K562 (cell line): ENCODE measurements around the gene LST1. TPM values are rescaled to one million over a fixed set of nuclear protein-coding genes. Genes with fewer than 3 reads are reported as not detected.

Experiments used
- ARID1B ChIP-seq: fragments of 450-650 bp; IDR thresholded peaks from 2 replicates; pipeline ENCODE4 v1.6.1; 2016; ENCODE audit warnings: antibody characterized with exemption, mild to moderate bottlenecking, inconsistent platforms
- BRD4 ChIP-seq: fragments of 200-600 bp; sonication (generic); IDR thresholded peaks from 2 replicates; pipeline ENCODE4 v1.6.1; 2017; ENCODE audit warnings: inconsistent platforms
- CBFA2T3 ChIP-seq: fragments of 450-650 bp; IDR thresholded peaks from 2 replicates; pipeline ENCODE4 v1.6.1; 2017
- CCNT2 ChIP-seq: IDR thresholded peaks from 2 replicates; pipeline ENCODE4 v1.6.1; 2011; ENCODE audit warnings: borderline replicate concordance, low read depth, mild to moderate bottlenecking, moderate library complexity, mixed read lengths, low read length; ENCODE audit not compliant: insufficient read length; ENCODE audit errors: extremely low read depth
- EGR1 ChIP-seq: fragments of 450-650 bp; conservative IDR thresholded peaks from 2 replicates; pipeline ENCODE4 v1.6.1; 2017; ENCODE audit warnings: mild to moderate bottlenecking
- ELF2 ChIP-seq: fragments of 250-450 bp; sonication (Bioruptor Pico); IDR thresholded peaks from 2 replicates; pipeline ENCODE4 v1.5.0; 2021; ENCODE audit warnings: mild to moderate bottlenecking
- EP300 ChIP-seq: IDR thresholded peaks from 2 replicates; pipeline ENCODE4 v1.6.1; 2012; ENCODE audit warnings: low read length, improper control_type of control experiment
- EP400 ChIP-seq: fragments of 450-650 bp; IDR thresholded peaks from 2 replicates; pipeline ENCODE4 v1.6.1; 2017; ENCODE audit warnings: antibody characterized with exemption, mild to moderate bottlenecking, moderate library complexity
- GABPB1 ChIP-seq: sonication (generic); formaldehyde crosslinking; IDR thresholded peaks from 2 replicates; pipeline ENCODE4 v1.8.0; 2022; ENCODE audit warnings: mild to moderate bottlenecking, missing genetic modification reagents
- KLF6 ChIP-seq: fragments of 250-450 bp; sonication (Bioruptor Pico); IDR thresholded peaks from 2 replicates; pipeline ENCODE4 v1.4.0; 2020; ENCODE audit warnings: mild to moderate bottlenecking, moderate library complexity, borderline replicate concordance
- POLR2A ChIP-seq: fragments of 450-650 bp; conservative IDR thresholded peaks from 2 replicates; pipeline ENCODE4 v1.6.1; 2016
- POLR2B ChIP-seq: fragments of 450-650 bp; IDR thresholded peaks from 2 replicates; pipeline ENCODE4 v1.6.1; 2018; ENCODE audit warnings: low read depth; ENCODE audit not compliant: partially characterized antibody
- RBM17 ChIP-seq: fragments of 200-400 bp; formaldehyde crosslinking; IDR thresholded peaks from 2 replicates; pipeline ENCODE4 v1.6.1; 2017; ENCODE audit warnings: low read depth, mild to moderate bottlenecking, low read length, borderline replicate concordance
- RBM22 ChIP-seq: fragments of 200-400 bp; formaldehyde crosslinking; IDR thresholded peaks from 2 replicates; pipeline ENCODE4 v1.6.1; 2018; ENCODE audit warnings: low read length, low read depth; ENCODE audit not compliant: poor library complexity, severe bottlenecking
- RCOR1 ChIP-seq, 2 experiments: IDR thresholded peaks; 2 replicates each; pipeline ENCODE4 v1.6.1; 2012; ENCODE audit warnings: low read depth in 2 of 2, low read length in 2 of 2, borderline replicate concordance in 1 of 2, improper control_type of control experiment in 1 of 2
- RHOXF2B ChIP-seq: fragments of 250-450 bp; sonication (Bioruptor Pico); conservative IDR thresholded peaks from 2 replicates; pipeline ENCODE4 v1.5.1; 2021
- SFPQ ChIP-seq: fragments of 200-400 bp; formaldehyde crosslinking; IDR thresholded peaks from 2 replicates; pipeline ENCODE4 v1.6.1; 2017; ENCODE audit warnings: mild to moderate bottlenecking, low read depth, low read length, moderate library complexity
- SMAD3 ChIP-seq: fragments of 450-650 bp; formaldehyde crosslinking; conservative IDR thresholded peaks from 2 replicates; pipeline ENCODE4 v1.4.0; 2020; ENCODE audit warnings: mild to moderate bottlenecking
- SMAD4 ChIP-seq: fragments of 250-450 bp; sonication (Bioruptor Pico); conservative IDR thresholded peaks from 2 replicates; pipeline ENCODE4 v1.8.0; 2021; ENCODE audit warnings: inconsistent platforms, mild to moderate bottlenecking, moderate library complexity
- U2AF1 ChIP-seq: fragments of 200-400 bp; formaldehyde crosslinking; optimal IDR thresholded peaks from 2 replicates; pipeline ENCODE3; 2017; ENCODE audit warnings: mild to moderate bottlenecking, low read depth, low read length, moderate library complexity
- ZBED1 ChIP-seq: IDR thresholded peaks from 2 replicates; pipeline ENCODE4 v1.6.1; 2014
- ZBTB17 ChIP-seq: fragments of 450-650 bp; formaldehyde crosslinking; IDR thresholded peaks from 2 replicates; pipeline ENCODE4 v1.4.0; 2020; ENCODE audit warnings: mild to moderate bottlenecking
- ZC3H4 ChIP-seq: sonication (generic); formaldehyde crosslinking; IDR thresholded peaks from 2 replicates; pipeline ENCODE4 v1.9.0; 2021; ENCODE audit warnings: missing genetic modification reagents, borderline replicate concordance
- ZNF253 ChIP-seq: fragments of 250-450 bp; sonication (Bioruptor Pico); conservative IDR thresholded peaks from 2 replicates; pipeline ENCODE4 v1.6.1; 2021; ENCODE audit warnings: mild to moderate bottlenecking
- ZNF740 ChIP-seq, 3 experiments: fragments of 200-800 bp in 1 of 3; sonication (Bioruptor generic) in 1 of 3; sonication (generic) in 1 of 3; formaldehyde crosslinking in 1 of 3; IDR thresholded peaks; 2 replicates each; pipeline versions ENCODE4 v1.6.1 to v1.8.0; 2016 to 2022; ENCODE audit warnings: mild to moderate bottlenecking in 2 of 3, missing compliant biosample characterization in 2 of 3, missing genetic modification characterization in 2 of 3, missing genetic modification reagents in 1 of 3
- ZNF830 ChIP-seq: fragments of 250-450 bp; sonication (Bioruptor Pico); IDR thresholded peaks from 2 replicates; pipeline ENCODE4 v1.5.0; 2021; ENCODE audit warnings: mild to moderate bottlenecking
- polyA plus RNA-seq, 8 experiments: library from polyadenylated mRNA; depleted of rRNA in 4 of 8; stranded (reverse) in 5 of 8; unstranded in 3 of 8; fragments of >200 nt; fragmentation: Nextera tagmentation in 2 of 8; fragmentation: Illumina TruSeq in 1 of 8; extraction: Ambion mirVana in 2 of 8; extraction: Trizol in 1 of 8; gene quantifications; 2 replicates each; pipeline versions ENCODE4 v1.2.1 to v1.2.3, GENCODE V29; 2011 to 2014; ENCODE audit warnings: inconsistent platforms in 1 of 8, missing spikeins in 1 of 8
- total RNA-seq, 7 experiments: library from RNA; depleted of rRNA in 6 of 7; stranded (reverse); fragments of >200 nt in 6 of 7; fragmentation: Illumina TruSeq in 2 of 7; extraction: Trizol in 2 of 7; gene quantifications; 2 replicates each; pipeline versions ENCODE4 v1.2.1 to v1.2.3, GENCODE V29; 2011 to 2021; ENCODE audit warnings: low replicate concordance in 1 of 7
- TF ChIP-seq, protein P1 (sequence below): sonication (generic); formaldehyde crosslinking; IDR thresholded peaks from 2 replicates; pipeline ENCODE4 v1.8.0; 2022; ENCODE audit warnings: mild to moderate bottlenecking, missing genetic modification reagents

Gene LST1
- total and polyA plus RNA-seq, 9 of the 15 experiments (the other 6 are each of a cell fraction or from before 2014, with no cell fraction given) = 0.82 to 7.8 (median 1.7) TPM

DNA sequence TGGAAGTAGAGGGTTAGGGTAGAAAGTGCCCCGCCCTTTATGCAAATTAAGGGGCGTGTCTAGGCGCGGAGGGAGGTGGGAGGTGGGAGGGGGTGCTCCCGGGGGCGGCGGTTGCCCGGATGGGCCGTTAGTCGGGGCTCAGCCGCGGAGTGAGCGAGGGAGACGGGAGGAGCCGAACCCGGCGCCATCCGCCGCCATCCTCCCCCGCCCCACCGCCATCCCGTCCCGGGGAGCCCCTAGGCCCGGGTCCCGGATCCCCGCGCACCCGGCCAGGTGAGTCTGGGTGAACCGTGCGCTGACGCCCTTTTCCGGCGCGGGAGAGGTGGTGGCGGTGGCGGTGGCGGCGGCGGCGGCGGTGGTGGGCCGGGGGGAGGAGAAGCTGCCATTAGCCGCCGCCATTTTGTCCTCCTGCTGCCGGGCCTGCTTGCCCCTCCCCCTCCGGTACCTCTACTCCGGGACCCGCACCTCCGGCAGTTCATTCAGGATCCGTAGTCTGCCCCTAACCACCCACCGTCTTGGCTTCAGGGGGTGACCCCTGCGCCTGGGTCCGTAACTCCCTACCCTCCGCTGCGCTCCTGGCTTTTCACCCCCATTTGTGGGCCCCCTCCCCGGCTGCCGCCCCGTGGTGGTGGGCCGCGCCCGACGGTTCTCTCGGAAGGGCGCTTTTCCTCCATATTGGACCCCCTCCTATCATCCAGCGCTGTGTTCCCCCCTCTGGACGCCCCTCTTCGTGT lies 34.7 kb downstream of the LST1 start, which contains the start of gene PRRC2A (continued):
- peak; percentile 92 for TF ChIP-seq SMAD4 (CRISPR knock-in tag)
- TF ChIP-seq POLR2A = peak; percentile 83
- 0 out of 2 replicates have a peak, but pooled peaks have one; percentile 20 for TF ChIP-seq ELF2 (CRISPR knock-in tag)
- TF ChIP-seq, protein P1, sequence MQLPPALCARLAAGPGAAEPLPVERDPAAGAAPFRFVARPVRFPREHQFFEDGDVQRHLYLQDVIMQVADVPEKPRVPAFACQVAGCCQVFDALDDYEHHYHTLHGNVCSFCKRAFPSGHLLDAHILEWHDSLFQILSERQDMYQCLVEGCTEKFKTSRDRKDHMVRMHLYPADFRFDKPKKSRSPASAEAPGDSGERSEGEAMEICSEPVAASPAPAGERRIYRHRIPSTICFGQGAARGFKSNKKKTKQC (CRISPR knock-in tag) = peak; percentile 93; the same call in 1 of the 2 replicates
- TF ChIP-seq ZBTB17 (CRISPR knock-in tag) = peak; percentile 67; the same call in 1 of the 2 replicates
- peak; percentile 51; the same call in 1 of the 2 replicates for TF ChIP-seq ARID1B
- TF ChIP-seq CCNT2 = peak; percentile 11
- peak; percentile 33; the same call in 1 of the 2 replicates for TF ChIP-seq CBFA2T3
- TF ChIP-seq ZC3H4 (CRISPR knock-in tag) = no peak
- 0 out of 2 replicates have a peak, but pooled peaks have one; percentile 51 for TF ChIP-seq ZBED1
- TF ChIP-seq RBM22 = peak; percentile 83
- peak; percentile 99 for TF ChIP-seq BRD4
- no peak for TF ChIP-seq RHOXF2B (CRISPR knock-in tag)
- TF ChIP-seq SMAD3 (CRISPR knock-in tag) = peak; percentile 80
- TF ChIP-seq KLF6 (CRISPR knock-in tag) = peak; percentile 86; the same call in 1 of the 2 replicates
- TF ChIP-seq EGR1 = peak; percentile 72
- peak; percentile 81 for TF ChIP-seq GABPB1 (CRISPR knock-in tag)
- peak; percentile 76; the same call in 1 of the 2 replicates for TF ChIP-seq ZNF830 (CRISPR knock-in tag)
- TF ChIP-seq ZNF253 (CRISPR knock-in tag) = no peak
- TF ChIP-seq U2AF1 = peak; percentile 82
- TF ChIP-seq EP400 = peak; percentile 99
- peak; percentile 3; the same call in 1 of the 2 replicates for TF ChIP-seq EP300
- TF ChIP-seq RBM17 = no peak
- no peak for TF ChIP-seq RCOR1 (IDR thresholded peaks at IDR 0.05; ENCODE audit: borderline replicate concordance in 1 of 2, low read depth in 2 of 2, low read length in 2 of 2)
- peak; percentile 74 for TF ChIP-seq POLR2B
- no peak for TF ChIP-seq SFPQ
- TF ChIP-seq ZNF740 (CRISPR knock-in tag; IDR thresholded peaks at IDR 0.05) = peak; percentile 72; the same call in 1 of the 2 replicates
- TF ChIP-seq ZNF740 (tag; IDR thresholded peaks at IDR 0.05) = peak in 1 of 2 experiments; percentile 49; a peak in 2 of 4 replicates
